ENCODE results near the gene TNK1. TPM values are rescaled to one million over a fixed set of nuclear protein-coding genes. Genes with fewer than 3 reads are reported as not detected.

TNK1 gene
- total and polyA plus RNA-seq, 2 donors (not counting 1 experiment from before 2014, with no cell fraction given) = 11.7 to 23.7 TPM

- Mint-ChIP-seq H3K4me1 (peaks cover 23% of the 10 kb centered on the region), H3K9me3 (ENCODE audit: insufficient read depth) (no peaks in the 10 kb centered on the region), H3K27me3 (peaks cover 24% of the 10 kb centered on the region), H3K4me3 (peak overlapping the region; percentile 98), H3K27ac (peak overlapping the region; percentile 94)
- ATAC-seq (ENCODE audit: low read depth) = peak; percentile 29
- TF ChIP-seq CTCF (IDR thresholded peaks at IDR 0.05) (no peak), EZH2 (IDR thresholded peaks at IDR 0.05; ENCODE audit: borderline replicate concordance, insufficient read depth, low read depth, low read length, poor library complexity, severe bottlenecking) (no peak)
- peaks cover 0 to 31% (median 4%) of the 10 kb centered on the region in 4 experiments for H3K27me3 ChIP-seq (replicated peaks in 1 of 4; ENCODE audit: control extremely low read depth in 1 of 4, control insufficient read depth in 3 of 4, insufficient read depth in 4 of 4, low read length in 3 of 4)
- DNase-seq = no peak
- no peak overlapping the region for H3K27ac ChIP-seq (ENCODE audit: low read length in 2 of 2)
- CTCF ChIA-PET = interaction anchor here (0.8 to 1.8 kb wide), 6 partner anchors 30 to 75 kb away, joined by 3 to 6 read pairs (median 4); partner anchors contain the start of gene TMEM102
- peaks cover 6% of the 10 kb centered on the region for H3K79me2 ChIP-seq (ENCODE audit: control insufficient read depth, insufficient read depth, low read length)
- H3K9ac ChIP-seq (ENCODE audit: low read length) = peak overlapping the region; percentile 76
- H4K20me1 ChIP-seq (ENCODE audit: control insufficient read depth, insufficient read depth, low read length, poor library complexity, severe bottlenecking) = no peaks in the 10 kb centered on the region
- peak overlapping the region; percentile 87 for H2AFZ ChIP-seq (ENCODE audit: insufficient read depth, low read depth, low read length, poor library complexity, severe bottlenecking)
- peaks cover 17 to 20% of the 10 kb centered on the region in 2 donors for H3K4me1 ChIP-seq (ENCODE audit: control insufficient read depth in 2 of 2, insufficient read depth in 2 of 2, low read length in 2 of 2)
- H3K36me3 ChIP-seq (replicated peaks in 1 of 2; ENCODE audit: control extremely low read depth in 1 of 2, control insufficient read depth in 1 of 2, extremely low read depth in 1 of 2, insufficient read depth in 2 of 2, low read length in 1 of 2) = no peaks in the 10 kb centered on the region
- H3K9me3 ChIP-seq (ENCODE audit: control extremely low read depth in 1 of 3, control insufficient read depth in 2 of 3, insufficient read depth in 1 of 3, low read length in 2 of 3) = peaks cover 0 to 4% (median 0%) of the 10 kb centered on the region in 3 donors
- peak overlapping the region in 4 of 5 experiments; percentile 80 to 95 (median 86) for H3K4me3 ChIP-seq (ENCODE audit: control extremely low read depth in 1 of 5, extremely low read depth in 1 of 5, insufficient read depth in 1 of 5, low read depth in 2 of 5, low read length in 4 of 5)
- WGBS (ENCODE audit: insufficient coverage) = under 1% methylated on average over 57 of the region's 65 CpGs
- POLR2A ChIA-PET = interaction anchor here (0.6 to 2.0 kb wide), 11 partner anchors 20 to 179 kb away, joined by 3 to 17 read pairs (median 7); partner anchors contain the start of genes ACAP1, MPDU1, POLR2A and TMEM102
- intact Hi-C loops (cut with micrococcal nuclease) = loop anchor here (1.0 to 5.0 kb wide), 11 partner anchors 11 to 190 kb away; partner anchors contain the start of genes EIF5A, KCTD11, NEURL4 and PLSCR3
- H3K4me2 ChIP-seq (replicated peaks; ENCODE audit: low read depth, low read length, poor library complexity, severe bottlenecking) = peak overlapping the region; percentile 94
These were observed 24.0 kb downstream of the TNK1 start for GRCh38 chr17:7404737-7405349.

Measured in B cell (primary cell).